DMS153 treated with DMSO at 0.1 percent for 48 hours (cell line): ENCODE results near the gene FIBP.
A peak's percentile ranks its signal among the peaks of the same experiment; 100 is the strongest.

Source experiments
- DNase-seq: peaks from one replicate; lab custom pipeline; 2025; ENCODE audit not compliant: unreplicated experiment; lab: John Stamatoyannopoulos, UW

Gene FIBP

DNA sequence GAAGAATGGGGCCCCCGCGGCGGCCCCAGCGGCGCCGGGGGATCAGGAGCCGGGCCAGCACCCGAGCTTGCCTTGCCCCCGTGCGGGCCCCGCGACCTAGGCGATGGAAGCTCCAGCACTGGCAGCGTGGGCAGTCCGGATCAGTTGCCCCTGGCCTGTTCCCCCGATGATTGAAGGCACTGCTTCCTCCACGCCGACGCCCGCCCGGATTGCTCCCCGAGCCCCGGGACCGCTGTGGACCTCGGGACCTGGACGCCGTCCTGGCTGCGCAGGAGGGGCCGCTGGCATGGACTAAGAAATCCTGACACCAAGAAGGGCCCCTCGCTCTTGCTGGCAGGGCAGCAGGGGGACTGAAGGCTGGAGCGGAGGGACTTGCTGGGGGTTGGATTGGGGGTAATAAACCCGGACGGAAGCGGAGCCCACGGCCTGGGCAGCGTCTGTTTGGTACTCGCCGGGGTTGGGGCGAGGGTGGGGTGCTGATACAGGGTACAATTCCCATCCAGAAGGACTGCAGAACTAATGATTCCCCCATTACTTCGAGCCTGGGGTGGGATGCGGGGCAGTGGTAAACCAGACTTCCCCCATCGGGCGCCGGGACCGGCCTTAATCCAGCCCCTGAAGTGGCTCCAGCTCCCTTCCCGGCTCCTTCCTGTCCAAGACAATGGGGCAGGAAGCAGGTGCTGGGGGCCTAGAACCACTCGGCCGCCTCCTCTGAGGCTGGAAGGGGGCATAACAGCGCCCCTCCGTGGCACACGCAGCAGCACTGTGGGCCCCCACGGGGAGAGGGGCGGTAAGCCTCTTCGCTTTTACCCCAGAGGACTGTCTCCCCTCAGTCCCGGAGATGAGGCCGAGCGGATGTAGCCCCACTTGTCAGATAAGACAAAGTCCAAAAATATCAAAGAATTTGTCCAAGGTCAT lies 3.2 kb upstream of the FIBP start:
- DNase-seq: no peak

DNA sequence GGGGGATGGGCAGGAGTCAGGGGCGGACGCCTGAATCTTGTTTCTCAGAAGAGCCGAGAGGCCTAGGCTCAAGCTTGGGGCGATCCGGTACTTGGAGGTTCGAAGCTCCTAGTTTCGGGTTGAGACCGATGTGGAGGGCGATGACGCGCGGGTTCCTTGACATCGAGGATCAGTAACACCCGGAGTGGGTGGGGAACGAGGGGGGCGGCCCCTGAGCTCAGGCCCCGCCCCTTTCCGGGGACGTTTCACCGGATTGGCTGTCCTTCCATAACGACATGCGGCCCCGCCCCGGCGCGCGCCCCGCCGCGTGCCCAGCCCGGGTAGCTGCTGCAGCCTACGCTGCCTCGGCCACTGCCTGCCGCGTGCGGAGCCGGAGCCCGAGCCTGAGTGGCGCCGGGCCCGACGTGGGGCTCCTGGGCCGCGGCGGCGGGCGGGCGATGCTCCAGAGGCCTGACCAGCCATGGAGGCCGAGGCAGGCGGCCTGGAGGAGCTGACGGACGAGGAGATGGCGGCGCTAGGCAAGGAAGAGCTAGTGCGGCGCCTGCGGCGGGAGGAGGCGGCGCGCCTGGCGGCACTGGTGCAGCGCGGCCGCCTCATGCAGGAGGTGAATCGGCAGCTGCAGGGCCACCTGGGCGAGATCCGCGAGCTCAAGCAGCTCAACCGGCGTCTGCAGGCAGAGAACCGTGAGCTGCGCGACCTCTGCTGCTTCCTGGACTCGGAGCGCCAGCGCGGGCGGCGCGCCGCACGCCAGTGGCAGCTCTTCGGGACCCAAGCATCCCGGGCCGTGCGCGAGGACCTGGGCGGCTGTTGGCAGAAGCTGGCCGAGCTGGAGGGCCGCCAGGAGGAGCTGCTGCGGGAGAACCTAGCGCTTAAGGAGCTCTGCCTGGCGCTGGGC lies 2.3 kb upstream of the FIBP start, which contains the start of gene CCDC85B:
Gene CCDC85B, plus strand, starts transcription at position 350 of the 895 bp plus-strand sequence. Its CDS starts 111 bp downstream, at position 461.
- DNase-seq: peak; percentile 88

DNA sequence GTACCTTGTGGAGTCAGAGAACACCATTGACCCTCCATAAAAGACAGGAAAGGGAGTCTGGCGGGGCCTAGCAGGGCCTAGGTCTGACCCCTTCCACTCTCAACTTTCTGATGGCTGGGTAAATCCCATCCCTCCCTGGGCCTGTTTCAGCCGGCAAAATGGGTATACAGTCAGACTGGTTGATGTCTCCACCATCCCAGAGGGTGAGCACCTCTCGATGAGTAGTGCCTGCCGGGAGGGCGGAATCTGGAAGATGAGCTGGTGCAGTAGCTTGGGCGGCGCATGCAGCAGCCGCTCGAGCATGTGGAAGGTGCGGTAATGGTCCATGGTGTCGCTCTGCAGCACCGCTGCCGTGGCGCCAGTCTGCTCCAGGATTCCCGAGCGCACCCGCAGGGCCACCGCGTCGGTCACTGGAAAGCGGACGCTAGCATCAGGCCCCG lies 528 bp downstream of the FIBP start:
- no peak for DNase-seq

DNA sequence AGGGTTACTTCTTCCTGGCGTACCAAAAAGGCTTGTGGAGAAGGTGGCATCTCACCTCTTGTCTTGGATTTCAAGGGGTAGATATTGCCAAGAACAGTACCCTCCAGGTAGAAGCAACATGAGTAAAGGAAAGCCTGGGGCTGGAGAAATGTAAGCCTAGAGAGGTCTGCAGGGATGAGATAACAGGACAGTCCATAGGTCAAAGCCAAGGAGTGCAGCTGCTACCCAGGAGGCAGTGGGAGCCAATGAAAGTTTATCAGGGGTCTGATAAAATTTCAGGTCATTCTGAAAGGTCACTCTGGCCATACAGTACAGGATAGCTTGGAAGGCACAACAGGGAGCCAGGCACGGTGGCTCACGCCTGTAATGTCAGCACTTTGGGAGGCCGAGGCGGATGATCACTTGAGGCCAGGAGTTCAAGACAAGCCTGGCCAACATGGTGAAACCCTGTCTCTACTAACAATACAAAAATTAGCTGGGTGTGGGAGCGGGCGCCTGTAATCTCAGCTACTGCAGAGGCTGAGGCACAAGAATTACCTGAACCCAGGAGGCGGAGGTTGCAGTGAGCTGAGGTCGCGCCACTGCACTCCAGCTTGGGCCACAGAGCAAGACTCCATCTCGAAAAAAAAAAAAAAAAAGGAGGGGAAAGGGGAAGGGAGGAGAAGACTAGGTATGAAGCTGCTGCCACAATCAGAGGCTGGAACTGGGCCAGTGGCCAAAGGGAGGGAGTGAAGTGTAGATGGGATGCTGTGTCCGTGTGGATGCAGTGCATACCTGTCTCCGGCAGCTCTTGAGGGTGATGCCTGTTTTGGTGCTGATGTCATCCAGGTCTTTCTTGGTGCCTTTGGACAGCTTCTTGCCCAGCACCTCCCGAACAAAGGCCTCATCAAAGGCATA lies 1.2 kb downstream of the FIBP start:
- DNase-seq: no peak

DNA sequence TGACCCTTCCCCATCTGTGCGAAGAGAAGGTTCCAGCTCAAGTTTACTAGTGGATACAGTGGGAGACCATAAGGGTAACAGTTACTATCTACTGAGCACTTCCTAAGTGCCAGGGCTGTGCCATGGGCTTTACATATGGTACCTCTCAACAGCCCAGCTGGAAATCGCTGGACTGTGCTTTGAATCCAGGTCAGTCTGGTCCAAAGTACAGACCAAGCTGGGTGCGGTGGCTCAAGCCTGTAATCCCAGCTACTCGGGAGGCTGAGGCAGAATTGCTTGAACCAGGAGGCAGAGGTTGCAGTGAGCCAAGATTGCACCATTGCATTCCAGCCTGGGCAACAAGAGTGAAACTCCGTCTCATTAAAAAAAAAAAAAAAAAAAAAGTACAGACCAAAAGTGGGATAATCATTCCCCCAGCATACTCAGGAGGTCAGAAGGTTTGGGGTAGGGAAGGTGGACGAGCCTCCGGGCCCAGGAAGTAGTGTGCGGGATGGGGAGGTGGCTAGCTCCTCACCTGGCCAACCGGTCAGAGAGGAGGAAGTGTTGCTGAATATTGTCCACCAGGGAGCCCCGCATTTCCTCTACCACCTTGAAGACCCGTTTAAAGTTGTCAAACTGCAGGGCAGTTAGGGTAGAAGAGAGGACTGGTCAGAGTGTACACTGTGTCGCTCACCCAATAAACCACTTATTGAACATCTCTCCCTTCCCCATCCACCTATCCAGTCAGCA lies 2.3 kb downstream of the FIBP start:
- DNase-seq: no peak

DNA sequence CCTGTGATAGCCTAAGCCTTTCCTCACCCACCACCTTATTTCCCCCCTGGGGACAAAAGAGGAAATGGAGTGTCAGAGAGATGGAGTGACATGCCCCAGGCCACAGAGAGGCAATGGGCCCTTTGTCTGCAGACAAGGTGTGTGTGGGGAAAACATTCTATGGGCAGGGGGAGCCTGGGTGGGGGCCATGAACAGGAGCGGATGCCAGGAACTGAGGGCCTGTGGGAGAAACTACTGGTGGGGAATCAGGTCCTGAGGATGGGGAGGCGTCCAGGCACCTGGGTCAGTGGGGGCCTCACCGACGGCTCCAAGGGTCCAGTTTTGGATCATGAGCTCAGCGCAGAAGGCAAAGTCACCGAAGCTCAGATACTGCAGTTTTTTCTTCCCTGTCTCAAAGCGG lies 3.0 kb downstream of the FIBP start:
- no peak for DNase-seq

DNA sequence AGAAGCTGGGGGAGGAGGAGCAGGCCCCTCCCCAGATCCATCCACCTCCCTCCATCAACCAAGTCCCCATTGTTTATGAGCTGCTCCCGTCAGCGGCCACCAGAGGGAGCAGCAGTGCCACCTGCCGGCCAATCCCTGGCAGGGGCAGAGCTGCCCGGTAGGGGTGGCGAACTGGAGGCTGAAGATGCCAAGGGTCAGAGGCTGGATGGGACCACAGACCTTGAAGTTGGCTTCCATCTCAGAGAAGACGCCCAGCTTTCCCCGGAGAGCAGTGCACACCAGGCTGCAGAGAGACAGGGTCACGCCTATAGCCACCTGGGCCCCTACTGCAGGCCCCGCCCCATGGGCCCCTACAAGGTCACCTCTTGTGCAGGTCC lies 3.6 kb downstream of the FIBP start:
- peak; percentile 49 for DNase-seq

DNA sequence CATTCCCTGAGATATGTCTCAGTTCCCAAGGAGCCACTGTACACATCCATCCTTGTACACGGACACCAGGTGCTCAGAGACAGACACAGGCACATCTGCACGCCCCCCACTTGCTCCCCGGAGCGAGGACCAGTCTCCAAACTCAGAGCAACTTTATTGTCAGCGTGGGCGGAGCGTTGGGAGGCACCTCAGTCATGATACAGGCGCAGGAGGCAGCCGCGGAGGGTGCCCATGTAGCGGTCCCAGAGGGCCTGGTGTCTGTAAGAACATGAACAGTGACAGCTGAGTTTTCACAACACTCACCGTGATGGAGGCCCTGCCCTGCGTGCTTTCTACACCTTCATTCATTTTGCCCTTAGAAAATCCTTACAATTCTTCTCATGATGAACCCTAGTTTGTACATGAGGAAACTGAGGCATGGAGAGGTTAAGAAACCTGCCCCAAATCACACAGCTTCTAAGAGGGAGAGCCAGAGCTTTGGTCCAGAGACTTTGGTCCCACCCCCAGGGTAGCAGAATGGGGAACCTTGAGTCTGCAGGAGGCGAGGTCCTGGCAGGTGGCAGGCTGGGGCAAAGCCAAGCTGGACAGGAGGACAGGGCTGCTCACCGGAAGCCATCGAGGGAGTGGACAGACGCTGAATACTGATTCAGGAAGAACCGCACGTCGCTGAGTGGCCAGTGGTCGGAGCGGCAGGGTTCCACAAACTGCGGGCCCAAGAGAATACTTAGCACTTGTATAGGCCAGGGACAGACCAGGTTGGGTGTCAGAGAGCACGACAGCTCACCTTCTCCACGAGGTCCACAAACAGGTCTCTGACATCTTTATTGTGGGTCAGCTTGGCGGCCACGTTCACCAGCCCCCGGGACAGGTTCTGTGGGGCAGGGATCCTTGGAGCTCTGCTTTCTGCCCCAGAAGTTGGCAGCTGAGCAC lies 4.2 kb downstream of the FIBP start:
- no peak for DNase-seq

DNA sequence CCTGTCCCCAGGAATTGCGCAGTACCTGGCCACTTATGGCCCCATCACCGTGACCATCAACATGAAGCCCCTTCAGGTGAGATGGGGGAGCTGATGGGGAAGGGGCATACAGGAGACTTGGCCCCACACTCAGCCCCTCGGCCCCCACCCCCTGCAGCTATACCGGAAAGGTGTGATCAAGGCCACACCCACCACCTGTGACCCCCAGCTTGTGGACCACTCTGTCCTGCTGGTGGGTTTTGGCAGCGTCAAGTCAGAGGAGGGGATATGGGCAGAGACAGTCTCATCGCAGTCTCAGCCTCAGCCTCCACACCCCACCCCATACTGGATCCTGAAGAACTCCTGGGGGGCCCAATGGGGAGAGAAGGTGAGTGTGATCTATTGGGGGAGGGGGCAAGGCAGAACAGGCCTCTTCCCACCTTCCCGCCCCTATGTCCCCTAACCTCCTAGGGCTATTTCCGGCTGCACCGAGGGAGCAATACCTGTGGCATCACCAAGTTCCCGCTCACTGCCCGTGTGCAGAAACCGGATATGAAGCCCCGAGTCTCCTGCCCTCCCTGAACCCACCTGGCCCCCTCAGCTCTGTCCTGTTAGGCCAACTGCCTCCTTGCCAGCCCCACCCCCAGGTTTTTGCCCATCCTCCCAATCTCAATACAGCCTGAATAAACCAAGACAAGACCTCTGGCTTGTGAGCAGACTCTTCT lies 5.1 kb downstream of the FIBP start:
- no peak for DNase-seq

DNA sequence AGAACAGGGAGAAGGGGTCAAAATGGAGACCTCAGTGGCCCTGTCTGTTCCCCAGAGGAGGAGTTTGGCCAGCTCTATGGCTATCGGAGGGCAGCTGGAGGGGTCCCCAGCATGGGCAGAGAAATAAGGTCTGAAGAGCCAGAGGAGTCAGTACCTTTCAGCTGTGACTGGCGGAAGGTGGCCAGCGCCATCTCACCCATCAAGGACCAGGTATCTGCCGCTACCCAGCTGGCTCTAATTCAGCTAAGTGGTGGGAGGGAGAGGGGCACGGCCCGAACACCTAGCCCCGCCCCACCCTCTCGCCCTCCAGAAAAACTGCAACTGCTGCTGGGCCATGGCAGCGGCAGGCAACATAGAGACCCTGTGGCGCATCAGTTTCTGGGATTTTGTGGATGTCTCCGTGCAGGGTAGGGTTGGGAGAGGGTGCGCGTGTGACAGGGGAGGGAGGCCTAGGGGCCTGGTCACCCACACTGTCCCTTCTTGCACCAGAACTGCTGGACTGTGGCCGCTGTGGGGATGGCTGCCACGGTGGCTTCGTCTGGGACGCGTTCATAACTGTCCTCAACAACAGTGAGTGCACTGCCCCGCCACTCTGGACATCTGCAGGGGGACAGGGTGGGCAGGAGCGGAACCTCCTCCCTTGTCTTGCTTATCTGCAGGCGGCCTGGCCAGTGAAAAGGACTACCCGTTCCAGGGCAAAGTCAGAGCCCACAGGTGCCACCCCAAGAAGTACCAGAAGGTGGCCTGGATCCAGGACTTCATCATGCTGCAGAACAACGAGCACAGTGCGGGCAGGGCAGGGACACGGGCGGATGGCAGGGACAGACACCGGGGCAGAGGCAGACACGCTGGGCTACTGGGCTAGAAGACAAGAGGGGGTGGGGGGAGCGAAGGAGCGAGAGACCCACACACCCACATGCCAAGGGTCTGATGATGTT lies 5.9 kb downstream of the FIBP start:
- no peak for DNase-seq

DNA sequence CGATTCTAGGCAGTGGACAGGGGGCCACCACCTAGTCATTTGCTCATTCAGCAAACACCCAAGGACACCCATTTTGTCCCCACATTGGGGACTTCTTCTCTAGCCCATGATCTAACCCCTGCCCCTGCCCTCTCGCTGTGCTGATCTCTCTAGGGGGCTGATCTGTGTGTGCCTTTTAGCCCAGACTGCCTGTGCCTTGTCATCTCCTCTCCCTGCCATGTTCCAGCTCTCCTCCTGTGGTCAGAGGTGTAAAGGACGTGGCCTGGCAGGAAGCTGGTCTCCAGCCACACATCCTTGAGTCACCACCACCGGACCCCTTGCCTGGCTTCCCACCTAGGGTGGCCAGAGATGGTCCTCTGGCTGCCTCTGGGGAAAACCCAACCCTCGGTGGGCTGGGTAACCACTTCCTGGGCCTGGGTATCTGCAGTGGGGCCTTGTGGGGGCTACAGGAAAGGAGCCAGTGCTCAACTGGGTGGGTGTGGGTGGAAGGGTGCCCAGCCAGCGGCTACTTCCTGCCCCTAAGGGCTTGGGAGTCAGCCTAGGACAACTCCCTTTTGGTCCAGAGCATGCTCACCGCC lies 7.3 kb downstream of the FIBP start:
- DNase-seq: no peak

DNA sequence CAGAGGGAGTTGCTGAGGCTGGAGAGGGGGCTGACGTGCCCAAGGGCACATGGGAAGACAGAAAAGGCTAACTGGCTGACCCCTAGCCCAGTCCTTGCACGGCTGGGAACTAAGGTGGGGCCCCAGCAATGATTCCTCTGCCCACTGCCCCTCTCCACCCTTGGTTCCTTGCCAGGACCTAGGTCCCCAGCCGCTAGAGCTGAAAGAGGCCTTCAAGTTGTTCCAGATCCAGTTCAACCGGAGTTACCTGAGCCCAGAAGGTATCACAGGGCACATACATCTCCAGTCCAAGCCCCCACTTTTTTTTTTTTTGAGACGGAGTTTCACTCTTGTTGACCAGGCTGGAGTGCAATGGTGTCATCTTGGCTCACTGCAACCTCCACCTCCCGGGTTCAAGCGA lies 8.2 kb downstream of the FIBP start:
- DNase-seq: no peak

DNA sequence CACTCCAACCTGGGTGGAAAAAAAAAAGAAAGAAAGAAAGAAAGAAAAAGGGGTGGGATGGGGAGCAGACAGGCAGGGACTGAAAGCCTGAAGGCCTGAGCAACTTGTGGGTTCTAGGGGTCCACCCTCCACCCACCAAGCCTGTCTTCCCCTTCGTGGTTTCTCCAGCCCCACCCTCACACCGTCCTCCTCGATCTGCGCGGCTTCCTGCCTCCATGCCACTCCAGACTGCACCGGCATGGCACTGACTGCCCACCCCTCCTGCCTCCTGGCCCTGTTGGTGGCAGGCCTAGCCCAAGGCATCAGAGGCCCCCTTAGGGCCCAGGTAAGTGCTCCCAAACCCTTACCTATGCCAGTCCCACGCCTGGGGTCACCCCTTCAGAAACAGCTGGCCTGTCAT lies 8.7 kb downstream of the FIBP start, which contains the start of gene CTSW:
Gene CTSW, plus strand, starts transcription at position 221 of the 400 bp plus-strand sequence. Its CDS starts 18 bp downstream, at position 239.
- no peak for DNase-seq

DNA sequence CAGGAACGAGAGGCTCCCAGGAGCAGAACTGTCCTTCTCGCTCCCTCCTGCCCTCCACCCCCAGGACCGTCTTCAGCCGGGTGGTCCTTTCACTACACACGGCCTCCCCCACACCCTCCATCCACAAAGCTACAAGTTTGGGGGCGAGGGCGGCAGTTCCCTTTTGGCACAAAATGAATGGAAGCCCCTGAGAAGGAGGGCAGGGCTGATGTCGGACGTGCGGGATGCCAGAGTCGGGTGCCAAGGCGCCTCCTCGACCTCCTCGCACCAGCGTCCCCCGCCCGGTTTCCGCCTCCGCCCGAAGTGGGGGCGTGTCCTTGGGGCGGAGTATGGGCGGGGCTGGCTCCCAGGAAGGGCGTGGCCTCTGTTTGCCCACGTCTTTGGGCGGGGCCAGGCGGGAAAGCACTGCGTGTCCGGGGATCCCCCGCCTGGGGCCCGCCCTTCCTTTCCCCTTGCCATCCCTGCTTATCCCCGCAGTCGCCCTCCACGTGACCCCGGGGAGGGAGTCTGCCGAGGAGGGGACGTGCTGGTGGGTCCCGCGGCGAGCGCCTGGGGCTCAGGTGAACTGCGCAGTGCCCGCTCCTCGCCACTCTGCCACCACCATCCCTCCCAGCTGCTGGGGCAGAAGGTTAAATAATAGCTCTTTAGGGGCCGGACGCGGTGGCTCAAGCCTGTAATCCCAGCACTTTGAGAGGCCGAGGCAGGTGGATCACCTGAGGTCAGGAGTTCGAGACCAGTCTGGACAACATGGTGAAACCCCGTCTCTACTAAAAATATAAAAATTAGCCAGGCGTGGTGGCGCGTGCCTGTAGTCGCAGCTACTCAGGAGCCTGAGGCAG lies 14.7 kb downstream of the FIBP start:
- peak; percentile 91 for DNase-seq

DNA sequence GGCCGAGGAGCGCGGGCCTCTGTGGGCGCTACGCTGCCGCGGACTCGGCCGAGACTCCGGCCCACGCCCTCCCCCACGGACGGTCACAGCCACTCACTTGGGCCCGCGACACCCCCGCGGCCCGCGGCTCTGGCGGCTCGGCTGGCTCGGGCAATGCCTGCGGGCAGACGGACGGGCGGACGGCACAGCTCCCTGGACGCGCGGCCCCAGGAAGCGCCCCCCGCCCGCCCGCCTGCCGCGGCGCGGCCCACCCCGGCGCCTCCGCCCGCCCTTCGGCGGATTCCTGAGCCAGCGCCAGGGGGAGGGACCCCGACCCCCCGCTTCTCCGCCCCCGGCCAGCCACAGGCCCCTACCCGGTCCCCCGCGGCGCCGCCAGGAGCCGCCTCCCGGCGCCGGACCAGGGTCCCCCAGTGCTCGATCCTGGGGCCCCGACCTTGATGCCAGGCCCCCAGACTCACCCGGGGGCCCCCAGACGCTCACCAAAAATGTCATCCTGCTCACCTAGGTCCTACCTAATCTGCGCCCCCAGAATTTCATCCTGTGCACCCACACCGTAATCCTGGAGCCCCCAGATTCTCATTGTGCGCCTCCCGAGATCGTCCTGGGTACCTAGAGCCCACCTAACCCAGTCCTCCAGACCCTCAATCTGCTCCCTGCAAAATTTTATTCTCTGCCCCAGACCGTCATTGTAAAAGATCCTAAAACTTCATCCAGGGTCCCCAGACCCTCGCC lies 15.5 kb downstream of the FIBP start, which contains the start of gene EFEMP2:
Gene EFEMP2, minus strand, starts transcription at position 215 of the 732 bp plus-strand sequence. CDS start 446 bp downstream, outside the sequence.
- no peak for DNase-seq
